Skin of body (tissue), 2 donors: Measurements from ENCODE around the gene DENND6B. TPM values are rescaled to one million over a fixed set of nuclear protein-coding genes. Genes with fewer than 3 reads are reported as not detected.

ENCODE experiments used
- DNase-seq: peaks from one replicate; lab custom pipeline; 2025; lab: John Stamatoyannopoulos, UW
- total RNA-seq: library from RNA; depleted of rRNA; stranded (reverse); fragments of >200 nt; gene quantifications from one replicate; pipeline ENCODE4 v1.2.3, GENCODE V29; 2014

The DENND6B gene
- total RNA-seq, 1 donor from 2014 or later: 2.9 TPM

DNA sequence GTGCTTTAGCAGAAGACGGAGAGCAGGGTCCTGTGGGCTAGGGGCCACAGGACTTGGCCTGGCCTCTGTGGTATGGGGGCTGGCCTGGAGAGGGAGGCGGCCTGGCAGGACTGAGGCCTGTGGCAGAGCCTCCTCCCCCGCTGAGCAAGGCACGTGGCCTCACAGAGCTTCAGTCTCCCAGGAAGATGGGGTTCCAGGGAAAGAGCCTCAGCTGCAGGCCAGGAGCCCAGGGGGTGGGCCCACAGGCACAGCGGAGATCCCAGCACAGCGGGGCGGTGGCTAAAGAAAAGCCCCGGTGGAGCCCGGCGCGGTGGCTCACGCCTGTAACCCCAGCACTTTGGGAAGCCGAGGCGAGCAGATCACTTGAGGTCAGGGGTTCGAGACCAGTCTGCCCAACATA is 67.5 kb downstream of the DENND6B start:
- DNase-seq: no peak

Other genes with a start within 250 kb of the DENND6B start
- gene MLC1, start 241.6 kb downstream of the DENND6B start, total RNA-seq: 3.1 TPM
- 3.0 TPM for gene MOV10L1, start 237.0 kb downstream of the DENND6B start, total RNA-seq
- gene PANX2, start 156.3 kb downstream of the DENND6B start, total RNA-seq: 0.30 TPM
- 10.8 TPM for gene TRABD, start 141.1 kb downstream of the DENND6B start, total RNA-seq
- gene SELENOO, start 126.0 kb downstream of the DENND6B start, total RNA-seq: 10.7 TPM
- gene TUBGCP6, start 82.0 kb downstream of the DENND6B start, total RNA-seq: 23.5 TPM
- 13.1 TPM for gene HDAC10, start 75.7 kb downstream of the DENND6B start, total RNA-seq
- 8.8 TPM for gene MAPK12, start 65.3 kb downstream of the DENND6B start, total RNA-seq
- 5.2 TPM for gene MAPK11, start 56.6 kb downstream of the DENND6B start, total RNA-seq
- 68.8 TPM for gene PLXNB2, start 19.4 kb downstream of the DENND6B start, total RNA-seq
- gene PPP6R2, start 16.3 kb upstream of the DENND6B start, total RNA-seq: 31.5 TPM
- 31.9 TPM for gene SBF1, start 148.0 kb upstream of the DENND6B start, total RNA-seq
- 0.39 TPM for gene ADM2, start 154.5 kb upstream of the DENND6B start, total RNA-seq
- not detected for gene MIOX, start 159.8 kb upstream of the DENND6B start, total RNA-seq
- gene LMF2, start 180.7 kb upstream of the DENND6B start, total RNA-seq: 16.1 TPM
- gene NCAPH2, start 181.2 kb upstream of the DENND6B start, total RNA-seq: 29.7 TPM
- 0.59 TPM for gene SCO2, start 198.6 kb upstream of the DENND6B start, total RNA-seq
- gene TYMP, start 203.0 kb upstream of the DENND6B start, total RNA-seq: 16.3 TPM
- gene KLHDC7B, start 218.9 kb upstream of the DENND6B start, total RNA-seq: 0.30 TPM
- gene SYCE3, start 235.9 kb upstream of the DENND6B start, total RNA-seq: not detected